ENCODE measurements around the gene RSBN1L. TPM values are rescaled to one million over a fixed set of nuclear protein-coding genes. Genes with fewer than 3 reads are reported as not detected.

The RSBN1L gene
- total and polyA plus RNA-seq, 2 of the 8 experiments (the other 6 are each of a cell fraction or from before 2014, with no cell fraction given), result 4.1 to 22.1 TPM

- TF ChIP-seq TCF12 (IDR thresholded peaks at IDR 0.05; ENCODE audit: low read depth, low read length), result no peak
- TF ChIP-seq GTF2F1 (IDR thresholded peaks at IDR 0.05; ENCODE audit: borderline replicate concordance, low read depth, low read length), result no peak
- TF ChIP-seq SP1 (IDR thresholded peaks at IDR 0.05; ENCODE audit: low read depth, low read length), result no peak
- TF ChIP-seq POLR2AphosphoS5 (IDR thresholded peaks at IDR 0.05; ENCODE audit: low read depth, low read length), result no peak
These were observed 101.6 kb downstream of the RSBN1L start (continued) for GRCh38 chr7:77797734-77798393.

Data from H1 (cell line).